ENCODE measurements around the gene LRRC45.

DNA sequence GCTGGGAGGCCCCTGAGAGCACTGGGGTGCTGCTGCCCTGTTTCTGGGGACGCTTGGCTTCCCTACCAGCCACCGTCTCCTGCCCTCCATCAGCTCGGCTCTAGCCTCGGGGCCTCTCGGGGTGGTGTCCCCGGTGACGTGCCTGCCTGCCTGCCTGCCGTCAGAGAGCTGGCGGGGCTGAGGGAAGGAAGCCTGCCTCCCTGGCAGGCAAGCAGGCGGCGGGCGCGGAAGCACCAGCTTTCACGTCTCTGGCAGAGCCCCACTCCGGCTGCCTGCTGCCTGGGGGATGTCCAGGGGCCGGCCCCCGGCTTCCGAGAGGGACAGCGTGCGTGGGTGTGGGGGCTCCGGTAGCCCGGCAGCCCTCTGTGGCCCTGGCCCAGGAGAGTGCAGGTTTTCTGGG, 9.8 kb upstream of the LRRC45 start:
- TF ChIP-seq, protein P1, sequence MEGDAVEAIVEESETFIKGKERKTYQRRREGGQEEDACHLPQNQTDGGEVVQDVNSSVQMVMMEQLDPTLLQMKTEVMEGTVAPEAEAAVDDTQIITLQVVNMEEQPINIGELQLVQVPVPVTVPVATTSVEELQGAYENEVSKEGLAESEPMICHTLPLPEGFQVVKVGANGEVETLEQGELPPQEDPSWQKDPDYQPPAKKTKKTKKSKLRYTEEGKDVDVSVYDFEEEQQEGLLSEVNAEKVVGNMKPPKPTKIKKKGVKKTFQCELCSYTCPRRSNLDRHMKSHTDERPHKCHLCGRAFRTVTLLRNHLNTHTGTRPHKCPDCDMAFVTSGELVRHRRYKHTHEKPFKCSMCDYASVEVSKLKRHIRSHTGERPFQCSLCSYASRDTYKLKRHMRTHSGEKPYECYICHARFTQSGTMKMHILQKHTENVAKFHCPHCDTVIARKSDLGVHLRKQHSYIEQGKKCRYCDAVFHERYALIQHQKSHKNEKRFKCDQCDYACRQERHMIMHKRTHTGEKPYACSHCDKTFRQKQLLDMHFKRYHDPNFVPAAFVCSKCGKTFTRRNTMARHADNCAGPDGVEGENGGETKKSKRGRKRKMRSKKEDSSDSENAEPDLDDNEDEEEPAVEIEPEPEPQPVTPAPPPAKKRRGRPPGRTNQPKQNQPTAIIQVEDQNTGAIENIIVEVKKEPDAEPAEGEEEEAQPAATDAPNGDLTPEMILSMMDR (IDR thresholded peaks at IDR 0.05): no peak
- peak in 1 of 3 donors; percentile 20 for TF ChIP-seq POLR2AphosphoS5 (IDR thresholded peaks at IDR 0.05)
- TF ChIP-seq EP300 (IDR thresholded peaks at IDR 0.05): no peak
- TF ChIP-seq POLR2A (IDR thresholded peaks at IDR 0.05): no peak

Measured in stomach (tissue), 4 donors.